Measurements from ENCODE around the gene PML.

PML gene

GRCh38 chr15:73992594-73992898 lies 2.0 kb upstream of the PML start:
- H3K27ac ChIP-seq, result peak overlapping the region; percentile 89

DNA sequence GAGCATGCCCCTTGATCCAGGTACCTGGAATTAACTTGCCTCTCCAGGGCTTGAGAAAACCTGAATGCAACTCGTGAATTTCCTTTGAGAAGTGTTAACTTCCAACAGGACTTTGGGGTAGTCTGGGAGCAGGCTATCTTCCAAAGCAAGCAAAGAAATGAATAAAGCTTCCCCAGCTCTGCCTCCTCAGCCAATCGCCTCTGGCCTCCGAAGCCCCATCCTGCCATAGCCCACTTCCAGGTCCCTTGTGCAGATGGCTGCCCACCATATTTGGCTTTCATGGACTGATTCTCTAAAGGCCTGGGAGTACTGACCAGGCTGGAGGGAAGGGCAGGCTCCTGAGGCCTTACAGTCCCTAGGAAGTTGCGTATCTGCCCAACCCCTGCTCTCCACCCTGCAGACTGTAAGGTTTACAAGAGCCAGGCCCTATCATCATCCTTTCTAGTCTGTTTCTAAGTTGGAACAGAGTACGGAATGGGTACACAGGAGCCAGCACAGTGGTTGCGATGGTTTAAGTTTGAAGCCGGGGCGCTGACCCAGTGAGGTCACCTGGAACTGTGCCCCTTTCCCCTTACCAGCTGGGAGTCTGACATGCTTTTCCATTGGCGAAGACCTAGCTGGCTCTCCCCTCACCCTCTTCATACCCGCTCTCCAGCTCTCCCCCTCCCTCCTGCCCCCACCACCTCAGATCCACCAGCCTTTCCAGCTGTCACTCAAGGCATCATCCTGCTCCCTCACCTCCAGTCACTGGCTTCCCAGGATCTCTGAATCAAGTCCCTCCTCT lies 1.1 kb upstream of the PML start:
- no peak for TF ChIP-seq CTCF (conservative IDR thresholded peaks at IDR 0.05)
- peak overlapping the region; percentile 89 for H3K27ac ChIP-seq

More at GRCh38 chr15:73992594-73992898, 2.0 kb upstream of the PML start:
- TF ChIP-seq CTCF (conservative IDR thresholded peaks at IDR 0.05), result no peak; the same call in 1 of the 2 replicates

- H3K27ac ChIP-seq, result peak overlapping the region; percentile 89
- no peak for TF ChIP-seq CTCF (conservative IDR thresholded peaks at IDR 0.05)
Measured at GRCh38 chr15:73994912-73995622, 551 bp downstream of the PML start.

DNA sequence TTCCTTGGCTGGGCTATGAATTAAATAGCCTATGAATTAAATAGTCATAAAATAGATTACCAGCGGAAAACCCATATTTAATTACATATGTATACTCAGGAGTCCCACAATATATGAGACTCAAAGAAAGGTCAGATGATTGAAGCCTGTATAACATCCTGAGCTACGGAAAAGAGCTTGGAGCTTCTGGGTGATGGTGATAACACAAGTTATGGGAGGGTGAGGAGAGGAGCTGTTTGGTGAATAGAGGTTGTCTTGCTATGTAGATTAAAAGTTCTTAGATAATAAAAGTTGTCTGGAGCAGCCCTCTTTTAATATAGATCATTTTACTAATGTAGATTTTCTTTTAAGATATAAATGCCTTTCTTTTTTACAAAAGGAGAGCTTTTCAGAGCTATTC lies 1.8 kb downstream of the PML start:
- no peak overlapping the region; the same call in 1 of the 2 replicates for H3K27ac ChIP-seq
- TF ChIP-seq CTCF (conservative IDR thresholded peaks at IDR 0.05), result no peak

DNA sequence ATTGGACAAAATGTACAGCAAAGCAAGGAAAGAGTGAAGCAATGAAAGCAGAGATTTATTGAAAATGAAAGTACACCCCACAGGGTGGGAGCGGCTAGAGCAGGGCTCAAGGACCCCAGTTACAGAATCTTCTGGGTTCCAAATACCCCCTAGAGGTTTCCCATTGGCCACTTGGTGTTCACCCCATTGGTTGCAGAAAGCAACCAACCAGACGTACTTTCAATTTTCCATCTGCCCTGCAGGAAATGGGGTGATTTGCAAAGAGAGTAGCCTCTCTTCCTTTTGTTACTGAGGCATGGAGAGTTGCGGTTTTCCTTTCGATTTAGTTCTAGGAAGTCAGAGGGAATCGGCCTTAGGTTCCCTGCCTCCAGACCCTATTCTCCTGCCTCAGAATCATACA lies 2.4 kb downstream of the PML start:
- TF ChIP-seq CTCF (conservative IDR thresholded peaks at IDR 0.05), result no peak
- no peak overlapping the region for H3K27ac ChIP-seq

GRCh38 chr15:73997986-73998385 lies 3.5 kb downstream of the PML start:
- no peak overlapping the region for H3K27ac ChIP-seq
- TF ChIP-seq CTCF (conservative IDR thresholded peaks at IDR 0.05), result no peak

GRCh38 chr15:74006774-74007639 lies 12.5 kb downstream of the PML start:
- peak overlapping the region; percentile 98 for H3K27ac ChIP-seq
- no peak for TF ChIP-seq CTCF (conservative IDR thresholded peaks at IDR 0.05)

Measured in VCaP (cell line).